MG63 (cell line): Measurements from ENCODE around the gene PRDM10. TPM values are rescaled to one million over a fixed set of nuclear protein-coding genes. Genes with fewer than 3 reads are reported as not detected.
A peak's percentile ranks its signal among the peaks of the same experiment; 100 is the strongest.

Experiments used
- DNase-seq: peaks from one replicate; pipeline ENCODE4 v3.0.0-alpha.2; 2020
- H3K27me3 ChIP-seq: fragments of 250-450 bp; sonication (Bioruptor Pico); 2 replicates; pipeline ENCODE4 v1.5.1; 2020; ENCODE audit warnings: mild to moderate bottlenecking, moderate library complexity
- H3K36me3 ChIP-seq: fragments of 250-450 bp; sonication (Bioruptor Pico); 2 replicates; pipeline ENCODE4 v1.5.1; 2020; ENCODE audit warnings: mild to moderate bottlenecking, moderate library complexity
- H3K4me3 ChIP-seq: fragments of 250-450 bp; sonication (Bioruptor Pico); 2 replicates; pipeline ENCODE4 v1.5.1; 2020; ENCODE audit warnings: mild to moderate bottlenecking, moderate library complexity
- H3K9me3 ChIP-seq: fragments of 250-450 bp; sonication (Bioruptor Pico); 2 replicates; pipeline ENCODE4 v1.5.1; 2020; ENCODE audit warnings: mild to moderate bottlenecking, moderate library complexity
- total RNA-seq: library from RNA; depleted of rRNA; stranded (reverse); fragments of >200 nt; shearing (Covaris generic); gene quantifications from 2 replicates; pipeline ENCODE4 v1.2.3, GENCODE V29; 2014; ENCODE audit warnings: low replicate concordance; rRNA removed

The PRDM10 gene
- total RNA-seq, 1 experiment from 2014 or later = 4.9 TPM

DNA sequence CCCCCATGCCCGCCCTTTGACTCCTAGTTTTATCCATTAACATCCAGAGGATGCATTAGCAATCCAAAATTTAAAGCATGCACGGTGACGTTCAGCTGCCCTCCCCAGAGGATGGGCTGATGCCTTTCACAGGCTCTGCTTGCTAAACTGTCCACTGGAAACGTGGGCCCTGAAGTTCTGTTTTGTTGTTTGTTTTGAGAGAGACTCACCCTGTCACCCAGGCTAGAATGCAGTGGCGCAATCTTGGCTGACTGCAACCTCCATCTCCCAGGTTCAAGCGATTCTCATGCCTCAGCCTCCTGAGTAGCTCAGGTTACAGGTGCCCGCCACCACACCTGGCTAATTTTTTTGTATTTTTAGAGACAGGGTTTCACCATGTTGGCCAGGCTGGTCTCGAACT, 146.6 kb downstream of the PRDM10 start:
- Histone ChIP-seq H3K4me3 (no peak overlapping the region), H3K27me3 (no peaks in the 10 kb centered on the region), H3K36me3 (peaks cover 16% of the 10 kb centered on the region), H3K9me3 (no peaks in the 10 kb centered on the region)
- no peak for DNase-seq

DNA sequence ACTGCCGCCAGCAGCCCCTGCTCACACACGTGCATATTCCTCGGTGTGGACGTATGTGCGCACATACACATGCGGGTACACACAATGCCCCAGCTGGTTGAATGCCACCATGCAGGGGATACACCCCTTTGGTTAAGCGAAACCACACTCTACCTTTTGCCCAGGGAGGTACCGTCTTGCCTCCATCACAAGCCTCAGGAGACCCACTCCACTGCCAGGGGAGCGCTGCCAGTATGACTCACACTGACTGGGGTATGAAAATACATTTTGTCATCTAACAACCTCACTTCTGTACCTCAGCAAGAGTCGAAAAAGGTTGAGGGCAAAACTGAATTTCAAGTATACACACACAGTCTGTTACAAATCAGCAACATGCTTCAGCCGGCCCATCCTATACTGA, 147.5 kb downstream of the PRDM10 start:
- DNase-seq = peak; percentile 60

GRCh38 chr11:129854232-129854805, 148.3 kb downstream of the PRDM10 start:
- DNase-seq = no peak
- no peaks in the 10 kb centered on the region for H3K9me3 ChIP-seq
- no peak overlapping the region for H3K4me3 ChIP-seq
- peaks cover 2% of the 10 kb centered on the region; the same call in 1 of the 2 replicates for H3K36me3 ChIP-seq
- H3K27me3 ChIP-seq = no peaks in the 10 kb centered on the region

More for the DNA sequence above, 147.5 kb downstream of the PRDM10 start:
- Histone ChIP-seq H3K27me3 (no peaks in the 10 kb centered on the region), H3K4me3 (no peak overlapping the region), H3K9me3 (no peaks in the 10 kb centered on the region), H3K36me3 (peaks cover 7% of the 10 kb centered on the region)

DNA sequence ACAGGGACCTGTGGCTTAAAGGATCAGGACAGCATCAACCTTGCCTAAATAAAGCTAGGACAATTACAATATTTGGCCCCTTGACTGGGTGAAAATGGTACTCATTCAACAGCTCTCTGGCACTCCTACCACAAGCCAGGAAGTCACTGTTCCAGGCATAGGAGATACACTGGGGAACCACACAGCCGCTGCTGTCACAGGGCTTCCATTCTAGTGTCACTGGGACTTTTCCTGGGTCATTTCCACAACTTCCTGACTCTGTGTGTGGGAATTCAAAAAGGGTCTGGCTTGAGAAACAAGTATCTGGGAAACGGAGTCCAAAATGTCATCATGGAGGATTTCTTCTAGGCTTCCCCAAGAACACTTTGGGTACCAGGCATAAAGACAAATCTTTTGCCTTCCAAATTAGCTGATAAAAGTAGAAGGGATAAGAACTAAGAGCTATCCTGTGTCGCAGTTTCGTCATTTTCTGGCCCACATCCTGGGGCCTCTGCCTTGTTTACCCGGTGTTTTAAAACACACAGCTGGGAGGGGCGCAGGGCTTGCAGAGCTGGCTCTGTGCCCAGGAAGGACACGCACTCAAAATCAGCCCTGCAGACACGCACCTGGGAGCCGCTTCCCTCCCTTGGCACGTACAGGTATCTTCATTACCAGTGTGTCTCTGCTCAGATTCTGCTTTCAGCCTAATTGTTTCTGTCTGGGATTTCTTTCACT, 149.0 kb downstream of the PRDM10 start:
- H3K36me3 ChIP-seq = peaks cover 2% of the 10 kb centered on the region; the same call in 1 of the 2 replicates
- no peaks in the 10 kb centered on the region for H3K27me3 ChIP-seq
- H3K9me3 ChIP-seq = no peaks in the 10 kb centered on the region
- no peak overlapping the region for H3K4me3 ChIP-seq
- DNase-seq = peak; percentile 23

DNA sequence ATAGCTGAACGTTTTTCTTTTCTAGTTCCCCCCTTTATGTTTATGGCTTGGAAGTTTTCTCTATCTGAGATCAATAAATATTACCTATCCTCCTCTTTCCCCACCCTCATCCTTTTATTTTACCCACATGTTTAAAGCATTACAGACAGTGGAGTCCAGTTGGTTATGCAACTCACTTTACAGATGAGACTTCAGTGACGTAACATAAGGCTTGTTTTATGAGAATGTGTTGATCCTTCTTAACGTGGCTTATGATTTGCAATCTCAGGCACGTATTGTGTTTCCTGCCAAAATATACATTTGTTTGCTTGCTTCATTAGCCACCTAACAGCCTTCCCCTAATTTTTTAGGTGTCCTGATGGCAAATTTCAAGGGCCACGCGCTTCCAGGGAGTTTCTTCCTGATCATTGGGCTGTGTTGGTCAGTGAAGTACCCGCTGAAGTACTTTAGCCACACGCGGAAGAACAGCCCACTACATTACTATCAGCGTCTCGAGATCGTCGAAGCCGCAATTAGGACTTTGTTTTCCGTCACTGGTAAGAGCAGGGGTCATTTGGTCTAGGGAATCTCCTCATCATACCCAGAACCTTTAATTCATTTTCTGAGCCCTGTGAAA, 150.4 kb downstream of the PRDM10 start:
- H3K27me3 ChIP-seq = no peaks in the 10 kb centered on the region
- DNase-seq = no peak

More for the DNA sequence above, 150.4 kb downstream of the PRDM10 start:
- Histone ChIP-seq H3K4me3 (no peak overlapping the region), H3K9me3 (no peaks in the 10 kb centered on the region), H3K36me3 (no peaks in the 10 kb centered on the region)

Other genes starting within 250 kb of the PRDM10 start
- not detected in 2 replicates for gene TMEM45B, start 187.0 kb downstream of the PRDM10 start, total RNA-seq
- gene NFRKB, start 107.3 kb downstream of the PRDM10 start, total RNA-seq = 10.8 and 17.7 TPM in 2 replicates
- 369 and 426 TPM in 2 replicates for gene APLP2, start 67.1 kb upstream of the PRDM10 start, total RNA-seq
- gene ST14, start 156.9 kb upstream of the PRDM10 start, total RNA-seq = not detected in 2 replicates